HS-5 (cell line): ENCODE measurements around the gene FCAR.
A peak's percentile ranks its signal among the peaks of the same experiment; 100 is the strongest.
"Not testable (repeated sequence)": the region's sequence is repeated elsewhere in the genome, so short reads cannot be mapped to it uniquely, and the experiment has no call there.

Experiments
- DNase-seq: peaks from one replicate; pipeline ENCODE4 v3.0.0-alpha.2; 2012; ENCODE audit warnings: low read depth

Gene FCAR

GRCh38 chr19:54894106-54894505 is 20.1 kb downstream of the FCAR start:
- not testable (repeated sequence) for DNase-seq

- DNase-seq, result no peak
These were observed 22.0 kb downstream of the FCAR start for GRCh38 chr19:54896036-54896435.

DNA sequence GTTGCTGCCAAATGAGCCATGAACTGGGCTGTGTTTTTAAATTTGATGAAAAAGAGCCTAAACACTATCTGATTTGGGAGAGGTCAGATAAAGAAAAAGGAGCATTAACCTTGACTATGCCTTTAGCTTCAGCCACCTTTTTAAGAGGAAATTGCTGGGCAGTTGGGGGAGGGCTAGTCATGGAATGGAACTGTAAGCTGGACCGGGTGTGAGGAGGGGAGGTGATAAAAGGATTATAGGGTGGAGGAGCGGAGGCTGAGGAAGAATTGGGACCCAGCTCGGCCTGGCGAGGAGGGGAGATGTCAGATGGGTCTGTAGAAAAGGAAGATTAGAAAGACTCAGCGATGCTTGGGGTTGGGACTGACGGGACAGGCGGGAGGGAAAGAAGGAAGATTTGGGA is 24.6 kb downstream of the FCAR start:
- DNase-seq, result not testable (repeated sequence)

GRCh38 chr19:54899646-54900045 is 25.6 kb downstream of the FCAR start:
- not testable (repeated sequence) for DNase-seq

- peak; percentile 46 for DNase-seq
These were observed 27.1 kb downstream of the FCAR start for GRCh38 chr19:54901153-54901552.

DNA sequence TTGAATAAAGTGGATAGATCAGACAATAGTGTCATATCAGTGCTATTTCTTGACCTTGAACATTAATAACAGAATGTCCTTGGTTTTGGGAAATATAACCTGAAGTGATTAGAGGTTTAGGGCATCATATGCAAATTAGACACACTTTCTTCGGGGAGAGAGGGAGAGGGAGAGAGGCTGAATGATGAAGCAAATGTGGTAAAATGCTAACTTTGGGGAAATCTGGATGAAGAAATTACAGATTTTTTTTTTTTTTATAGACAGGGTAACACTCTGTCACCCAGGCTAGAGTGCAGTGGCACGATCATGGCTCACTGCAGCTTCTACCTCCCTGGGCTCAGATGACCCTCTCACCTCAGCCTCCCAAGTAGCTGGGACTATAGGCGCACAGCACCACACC is 28.0 kb downstream of the FCAR start:
- no peak for DNase-seq

GRCh38 chr19:54903303-54903702 is 29.3 kb downstream of the FCAR start:
- no peak for DNase-seq

DNA sequence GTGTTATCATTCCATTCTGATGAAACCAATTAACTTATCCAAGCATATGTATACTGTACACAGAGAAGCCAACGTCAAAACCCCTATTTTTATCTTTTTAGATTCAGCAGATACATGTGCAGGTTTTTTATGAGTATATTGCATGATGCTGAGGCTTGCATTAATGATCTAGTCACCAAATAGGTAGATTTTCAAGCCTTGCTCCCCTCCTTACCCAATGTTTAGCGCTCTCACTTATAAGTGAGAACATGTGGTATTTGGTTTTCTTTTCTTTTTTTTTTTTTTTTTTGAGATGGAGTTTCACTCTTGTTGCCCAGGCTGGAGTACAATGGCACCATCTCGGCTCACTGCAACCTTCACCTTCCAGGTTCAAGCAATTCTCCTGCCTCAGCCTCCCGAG is 30.2 kb downstream of the FCAR start:
- DNase-seq, result not testable (repeated sequence)

- no peak for DNase-seq
These were observed 31.4 kb downstream of the FCAR start for GRCh38 chr19:54905421-54905802.

- no peak for DNase-seq
These were observed 31.9 kb downstream of the FCAR start, which contains the start of gene NCR1 for GRCh38 chr19:54905803-54906511. NCR1 (plus strand) TSS chr19:54906148; CDS start chr19:54906188, 40 bp downstream.

DNA sequence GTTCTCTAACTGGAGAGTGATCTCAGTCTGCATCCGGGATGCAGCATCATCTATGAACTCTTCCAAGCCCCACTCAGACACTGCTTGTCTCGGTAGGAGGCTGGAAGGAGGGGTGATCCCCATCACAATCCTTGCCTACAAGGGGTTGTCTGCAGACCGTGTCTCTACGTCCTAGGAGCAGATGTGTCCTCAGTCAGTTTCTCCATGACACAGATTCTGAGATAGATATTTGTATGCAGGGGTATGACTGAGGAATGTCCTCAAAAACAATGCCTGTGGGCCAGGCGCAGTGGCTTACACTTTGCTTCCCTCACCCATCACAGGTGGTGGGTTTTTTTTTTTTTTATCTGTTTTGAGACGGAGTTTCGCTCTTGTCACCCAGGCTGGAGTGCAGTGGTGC is 32.8 kb downstream of the FCAR start:
- DNase-seq, result no peak

DNA sequence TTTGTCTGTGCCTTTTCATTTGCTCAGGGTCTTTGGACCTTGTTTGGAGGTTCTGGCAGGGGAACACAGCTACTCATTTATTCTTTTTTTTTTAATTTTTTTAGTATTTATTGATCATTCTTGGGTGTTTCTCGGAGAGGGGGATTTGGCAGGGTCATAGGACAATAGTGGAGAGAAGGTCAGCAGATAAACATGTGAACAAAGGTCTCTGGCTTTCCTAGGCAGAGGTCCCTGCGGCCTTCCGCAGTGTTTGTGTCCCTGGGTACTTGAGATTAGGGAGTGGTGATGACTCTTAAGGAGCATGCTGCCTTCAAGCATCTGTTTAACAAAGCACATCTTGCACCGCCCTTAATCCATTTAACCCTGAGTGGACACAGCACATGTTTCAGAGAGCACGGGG is 33.9 kb downstream of the FCAR start:
- DNase-seq, result not testable (repeated sequence)

GRCh38 chr19:54916822-54917221 is 42.8 kb downstream of the FCAR start:
- DNase-seq, result no peak

GRCh38 chr19:54918499-54918898 is 44.5 kb downstream of the FCAR start:
- DNase-seq, result no peak

DNA sequence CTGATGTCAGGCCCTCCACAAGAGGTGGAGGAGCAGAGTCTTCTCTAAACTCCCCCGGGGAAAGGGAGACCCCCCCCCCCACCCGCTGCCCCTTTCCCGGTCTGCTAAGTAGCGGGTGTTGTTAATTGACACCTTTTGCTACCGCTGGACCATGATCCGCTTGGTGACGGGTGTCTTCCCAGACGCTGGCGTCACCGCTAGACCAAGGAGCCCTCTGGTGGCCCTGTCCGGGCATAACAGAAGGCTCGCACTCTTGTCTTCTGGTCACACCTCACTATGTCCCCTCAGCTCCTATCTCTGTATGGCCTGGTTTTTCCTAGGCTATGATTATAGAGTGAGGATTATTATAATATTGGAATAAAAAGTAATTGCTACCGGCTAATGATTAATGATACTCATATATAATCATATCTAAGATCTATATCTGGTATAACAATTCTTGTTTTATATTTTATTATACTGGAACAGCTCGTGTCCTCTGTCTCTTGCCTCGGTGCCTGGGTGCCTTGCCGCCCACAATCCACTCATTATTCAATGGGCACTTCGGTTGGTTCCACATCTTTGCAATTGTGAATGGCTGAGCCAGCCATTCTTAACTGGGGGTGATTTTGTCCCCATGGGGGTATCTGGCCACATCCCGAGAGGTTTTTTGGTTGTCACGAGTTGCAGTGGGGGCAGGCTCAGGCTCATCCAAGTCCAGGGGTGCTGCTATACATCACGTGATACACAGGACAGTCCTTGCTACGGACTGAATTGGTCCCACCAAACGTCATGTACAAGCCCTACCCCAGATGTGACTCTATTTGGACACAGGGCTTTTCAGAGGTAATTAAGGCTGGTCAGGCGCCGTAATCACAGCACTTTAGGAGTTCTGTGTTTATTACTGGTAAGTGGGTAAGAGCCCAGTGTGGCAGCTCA is 45.9 kb downstream of the FCAR start:
- not testable (repeated sequence) for DNase-seq

DNA sequence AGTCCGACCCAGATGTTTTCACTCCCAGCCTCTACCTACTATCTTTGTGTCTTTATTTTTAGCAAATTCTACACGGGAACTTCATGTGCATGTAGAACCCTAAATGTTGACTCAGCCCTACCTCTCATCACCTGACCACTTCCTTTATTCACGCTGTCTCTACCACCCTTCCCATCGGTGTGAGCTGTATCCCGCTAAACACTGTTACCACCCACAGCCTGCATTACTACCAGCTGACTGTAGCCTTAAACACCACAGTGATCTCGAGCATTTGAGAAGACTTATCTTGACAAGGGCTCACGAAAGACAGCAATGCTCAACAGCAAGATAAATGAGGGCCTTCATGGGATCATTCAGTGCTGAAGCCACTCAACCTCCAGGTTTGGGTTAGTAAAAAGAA is 47.0 kb downstream of the FCAR start:
- no peak for DNase-seq

DNA sequence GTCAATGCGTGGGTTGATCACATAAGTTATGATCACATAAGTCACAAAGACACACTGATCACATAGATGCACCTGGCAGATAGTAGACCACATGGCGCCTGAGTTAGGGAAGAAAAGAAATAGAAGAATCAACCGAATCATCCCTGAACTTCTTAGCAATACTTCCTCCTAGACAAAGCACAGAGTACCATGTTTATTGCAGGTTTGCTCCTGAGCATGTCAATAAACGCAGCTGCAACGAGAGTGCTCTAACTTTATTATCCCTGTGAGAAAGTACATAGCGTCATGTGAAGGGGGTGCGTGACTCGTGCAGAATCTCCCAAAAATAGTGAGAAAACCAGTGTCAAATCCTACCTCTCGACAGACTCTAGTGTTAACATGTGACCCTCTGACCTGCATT is 49.2 kb downstream of the FCAR start:
- no peak for DNase-seq

- peak; percentile 3 for DNase-seq
These were observed 54.3 kb downstream of the FCAR start for GRCh38 chr19:54928299-54928698.

- no peak for DNase-seq
These were observed 63.9 kb downstream of the FCAR start for GRCh38 chr19:54937926-54938325.

GRCh38 chr19:54938906-54939305 is 64.9 kb downstream of the FCAR start:
- DNase-seq, result no peak

- DNase-seq, result not testable (repeated sequence)
These were observed 65.5 kb downstream of the FCAR start for GRCh38 chr19:54939538-54939937.
